ENCODE measurements around the gene LTO1.

Gene LTO1

GRCh38 chr11:69674886-69675714 lies at the start of gene LTO1:
TSS of gene LTO1 (minus strand) at chr11:69675353. CDS start at chr11:69675239, 114 bp downstream.
- DNase-seq: peak; percentile 100

- DNase-seq: no peak
These were observed 46.6 kb upstream of the LTO1 start for GRCh38 chr11:69721745-69722144.

GRCh38 chr11:69721106-69721505 lies 46.0 kb upstream of the LTO1 start:
- DNase-seq: no peak

GRCh38 chr11:69718912-69719311 lies 43.8 kb upstream of the LTO1 start:
- no peak for DNase-seq

- DNase-seq: peak; percentile 87
These were observed 43.0 kb upstream of the LTO1 start for GRCh38 chr11:69718147-69718546.

GRCh38 chr11:69716891-69717747 lies 42.0 kb upstream of the LTO1 start:
- no peak for DNase-seq

GRCh38 chr11:69716099-69716498 lies 40.9 kb upstream of the LTO1 start:
- no peak for DNase-seq

GRCh38 chr11:69715446-69715845 lies 40.3 kb upstream of the LTO1 start:
- DNase-seq: no peak

GRCh38 chr11:69711822-69712801 lies 37.0 kb upstream of the LTO1 start:
- peak; percentile 73 for DNase-seq

- DNase-seq: no peak
These were observed 33.7 kb upstream of the LTO1 start for GRCh38 chr11:69708736-69709401.

GRCh38 chr11:69707176-69707575 lies 32.0 kb upstream of the LTO1 start:
- DNase-seq: peak; percentile 64

- no peak for DNase-seq
These were observed 31.0 kb upstream of the LTO1 start for GRCh38 chr11:69705901-69706787.

GRCh38 chr11:69705351-69705811 lies 30.2 kb upstream of the LTO1 start:
- no peak for DNase-seq

- peak; percentile 64 for DNase-seq
These were observed 29.5 kb upstream of the LTO1 start for GRCh38 chr11:69704508-69705253.

- no peak for DNase-seq
These were observed 28.8 kb upstream of the LTO1 start, which contains the start of gene FGF19 for GRCh38 chr11:69703768-69704507. TSS of gene FGF19 (minus strand) at chr11:69704022. CDS start at chr11:69703876, 146 bp downstream.

- DNase-seq: no peak
These were observed 28.3 kb upstream of the LTO1 start for GRCh38 chr11:69703453-69703767.

- DNase-seq: no peak
These were observed 27.8 kb upstream of the LTO1 start for GRCh38 chr11:69702769-69703452.

- no peak for DNase-seq
These were observed 27.1 kb upstream of the LTO1 start for GRCh38 chr11:69702239-69702691.

Data from OCI-M1 (cell line).